ENCODE data around the gene RAC2.

- TF ChIP-seq CTCF (conservative IDR thresholded peaks at IDR 0.05; ENCODE audit: low read depth, low read length) (no peak), EZH2phosphoT487 (IDR thresholded peaks at IDR 0.05; ENCODE audit: borderline replicate concordance, low read length) (no peak)
These were observed 47.7 kb upstream of the RAC2 start for GRCh38 chr22:37291559-37292298.
